ENCODE results near the gene MRPL52.

GRCh38 chr14:22845821-22846625, 16.3 kb downstream of the MRPL52 start:
- TF ChIP-seq, protein P1, sequence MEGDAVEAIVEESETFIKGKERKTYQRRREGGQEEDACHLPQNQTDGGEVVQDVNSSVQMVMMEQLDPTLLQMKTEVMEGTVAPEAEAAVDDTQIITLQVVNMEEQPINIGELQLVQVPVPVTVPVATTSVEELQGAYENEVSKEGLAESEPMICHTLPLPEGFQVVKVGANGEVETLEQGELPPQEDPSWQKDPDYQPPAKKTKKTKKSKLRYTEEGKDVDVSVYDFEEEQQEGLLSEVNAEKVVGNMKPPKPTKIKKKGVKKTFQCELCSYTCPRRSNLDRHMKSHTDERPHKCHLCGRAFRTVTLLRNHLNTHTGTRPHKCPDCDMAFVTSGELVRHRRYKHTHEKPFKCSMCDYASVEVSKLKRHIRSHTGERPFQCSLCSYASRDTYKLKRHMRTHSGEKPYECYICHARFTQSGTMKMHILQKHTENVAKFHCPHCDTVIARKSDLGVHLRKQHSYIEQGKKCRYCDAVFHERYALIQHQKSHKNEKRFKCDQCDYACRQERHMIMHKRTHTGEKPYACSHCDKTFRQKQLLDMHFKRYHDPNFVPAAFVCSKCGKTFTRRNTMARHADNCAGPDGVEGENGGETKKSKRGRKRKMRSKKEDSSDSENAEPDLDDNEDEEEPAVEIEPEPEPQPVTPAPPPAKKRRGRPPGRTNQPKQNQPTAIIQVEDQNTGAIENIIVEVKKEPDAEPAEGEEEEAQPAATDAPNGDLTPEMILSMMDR (IDR thresholded peaks at IDR 0.05) = no peak
- TF ChIP-seq EP300 (IDR thresholded peaks at IDR 0.05) = no peak
- TF ChIP-seq POLR2A (IDR thresholded peaks at IDR 0.05) = no peak

Measured in ovary (tissue), 3 donors.